ENCODE data around the gene CCDC124.

Gene CCDC124

DNA sequence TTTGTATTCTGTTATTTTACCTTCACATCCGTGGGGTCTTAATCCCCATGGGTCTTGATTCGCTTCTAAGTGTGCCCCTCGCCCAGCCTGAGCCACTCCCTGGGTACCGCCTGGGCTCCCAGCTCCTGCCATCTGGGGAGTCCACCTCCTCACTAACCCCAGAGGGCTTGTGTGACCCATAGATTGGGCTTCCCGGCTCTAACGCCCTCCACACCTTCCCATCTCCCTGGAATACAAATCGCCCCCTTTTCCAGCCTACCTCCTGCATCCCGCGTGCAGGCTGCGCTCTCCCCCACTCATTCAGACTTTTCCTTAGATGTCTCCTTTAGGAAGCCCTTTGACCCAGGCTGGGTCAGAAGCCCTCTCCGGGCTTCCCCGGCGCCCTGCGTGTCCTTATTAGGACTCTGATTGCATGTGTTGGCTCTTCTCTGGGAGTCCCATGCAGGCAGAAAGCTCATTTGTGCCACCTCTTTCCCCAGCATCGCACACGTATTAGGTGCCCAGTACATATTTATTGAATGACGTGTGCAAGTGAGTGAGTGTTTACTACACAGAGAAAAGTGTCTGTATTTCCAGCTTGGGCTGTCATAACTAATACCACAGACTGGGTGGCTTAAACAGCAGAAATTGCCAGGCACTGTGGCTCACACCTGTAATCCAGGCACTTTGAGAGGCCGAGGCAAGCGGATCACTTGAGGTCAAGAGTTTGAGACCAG, 757 bp downstream of the CCDC124 start:
- no peak for DNase-seq (ENCODE audit: low read depth in 2 of 2)

DNA sequence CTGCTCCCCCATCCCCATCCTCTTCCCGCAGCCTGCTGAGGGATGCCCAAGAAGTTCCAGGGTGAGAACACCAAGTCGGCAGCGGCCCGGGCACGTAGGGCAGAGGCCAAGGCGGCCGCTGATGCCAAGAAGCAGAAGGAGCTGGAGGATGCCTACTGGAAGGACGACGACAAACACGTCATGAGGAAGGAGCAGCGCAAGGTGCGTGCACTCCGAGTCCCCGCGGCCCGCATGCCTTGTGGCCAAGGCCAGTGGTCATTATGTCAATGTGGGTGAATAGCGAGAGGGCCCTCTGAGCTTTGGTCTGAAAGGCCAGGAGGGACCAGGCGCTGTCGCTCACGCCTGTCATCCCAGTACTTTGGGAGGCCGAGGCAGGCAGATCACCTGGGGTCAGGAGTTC, 3.6 kb downstream of the CCDC124 start:
- no peak for DNase-seq (ENCODE audit: low read depth in 2 of 2)

DNA sequence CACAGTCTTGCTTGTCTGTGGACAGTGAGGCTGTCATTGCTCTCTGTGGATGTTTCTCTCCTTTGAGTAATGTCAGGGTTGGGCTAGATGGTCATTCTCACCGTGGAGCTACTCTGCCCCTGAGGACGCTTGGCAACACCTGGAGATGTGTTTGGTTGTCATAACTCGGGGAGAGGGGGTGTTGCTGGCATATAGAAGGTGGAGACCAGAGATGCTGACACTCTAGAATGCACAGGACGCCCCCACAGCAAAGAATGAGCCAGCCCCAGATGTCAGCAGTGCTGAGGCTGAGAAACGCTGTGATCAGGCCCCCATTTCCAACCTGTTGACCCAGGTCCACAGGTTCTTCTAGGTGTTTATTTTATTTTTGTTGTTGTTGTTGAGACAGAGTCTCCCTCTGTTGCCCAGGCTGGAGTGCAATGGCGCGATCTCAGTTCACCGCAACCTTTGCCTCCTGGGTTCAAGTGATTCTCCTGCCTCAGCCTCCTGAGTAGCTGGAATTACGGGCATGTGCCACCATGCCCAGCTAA, 4.6 kb downstream of the CCDC124 start:
- DNase-seq (ENCODE audit: low read depth in 2 of 2): no peak

GRCh38 chr19:17938092-17938845, 5.5 kb downstream of the CCDC124 start:
- peak; percentile 72 to 80 for DNase-seq (ENCODE audit: low read depth in 2 of 2)

GRCh38 chr19:17942181-17942580, 9.4 kb downstream of the CCDC124 start:
- DNase-seq (ENCODE audit: low read depth in 2 of 2): no peak

GRCh38 chr19:17942582-17943273, 9.9 kb downstream of the CCDC124 start:
- no peak for DNase-seq (ENCODE audit: low read depth in 2 of 2)

- DNase-seq (ENCODE audit: low read depth in 2 of 2): no peak
Measured at GRCh38 chr19:17943274-17944221, 10.7 kb downstream of the CCDC124 start.

- no peak for DNase-seq (ENCODE audit: low read depth in 2 of 2)
Measured at GRCh38 chr19:17944301-17944700, 11.5 kb downstream of the CCDC124 start.

GRCh38 chr19:17946965-17947784, 14.4 kb downstream of the CCDC124 start:
- no peak for DNase-seq (ENCODE audit: low read depth in 2 of 2)

DNA sequence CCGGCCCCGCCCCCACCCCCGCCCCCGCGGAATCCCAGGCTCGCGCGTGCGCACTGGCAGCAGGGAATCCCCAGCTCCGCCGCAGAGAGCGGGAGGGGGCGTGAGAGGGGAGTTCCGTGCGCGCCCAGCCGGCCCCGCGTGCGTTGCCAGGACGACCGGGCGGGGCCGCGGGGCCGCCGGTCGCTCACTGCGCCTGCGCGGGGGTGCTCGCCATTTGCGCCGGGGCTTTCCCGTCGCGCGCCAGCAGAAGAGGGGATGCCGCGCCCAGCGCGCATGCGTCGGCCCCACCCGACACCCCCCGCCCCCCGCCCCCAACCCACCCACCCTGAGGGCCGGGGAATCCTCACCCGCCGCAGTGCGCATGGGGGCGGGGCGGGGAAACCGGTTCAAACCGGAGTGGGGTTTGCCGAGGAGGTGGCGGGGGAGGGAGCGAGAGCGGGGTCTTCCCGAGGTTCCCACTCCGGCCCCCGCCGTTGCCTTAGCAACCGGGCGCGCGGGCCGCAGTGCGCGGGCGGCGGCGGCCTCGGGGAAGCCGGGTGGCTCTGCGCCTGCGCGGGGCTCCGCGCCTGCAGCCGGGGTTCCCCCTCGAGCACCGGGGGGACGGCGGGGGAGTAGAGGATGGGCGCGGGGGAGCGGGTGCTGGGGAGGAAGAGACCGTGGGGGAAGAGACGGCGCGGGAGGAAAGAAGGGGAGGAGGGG, 15.1 kb downstream of the CCDC124 start:
- DNase-seq (ENCODE audit: low read depth in 2 of 2): peak; percentile 90 to 92

- DNase-seq (ENCODE audit: low read depth in 2 of 2): no peak
Measured at GRCh38 chr19:17948514-17948900, 15.7 kb downstream of the CCDC124 start.

DNA sequence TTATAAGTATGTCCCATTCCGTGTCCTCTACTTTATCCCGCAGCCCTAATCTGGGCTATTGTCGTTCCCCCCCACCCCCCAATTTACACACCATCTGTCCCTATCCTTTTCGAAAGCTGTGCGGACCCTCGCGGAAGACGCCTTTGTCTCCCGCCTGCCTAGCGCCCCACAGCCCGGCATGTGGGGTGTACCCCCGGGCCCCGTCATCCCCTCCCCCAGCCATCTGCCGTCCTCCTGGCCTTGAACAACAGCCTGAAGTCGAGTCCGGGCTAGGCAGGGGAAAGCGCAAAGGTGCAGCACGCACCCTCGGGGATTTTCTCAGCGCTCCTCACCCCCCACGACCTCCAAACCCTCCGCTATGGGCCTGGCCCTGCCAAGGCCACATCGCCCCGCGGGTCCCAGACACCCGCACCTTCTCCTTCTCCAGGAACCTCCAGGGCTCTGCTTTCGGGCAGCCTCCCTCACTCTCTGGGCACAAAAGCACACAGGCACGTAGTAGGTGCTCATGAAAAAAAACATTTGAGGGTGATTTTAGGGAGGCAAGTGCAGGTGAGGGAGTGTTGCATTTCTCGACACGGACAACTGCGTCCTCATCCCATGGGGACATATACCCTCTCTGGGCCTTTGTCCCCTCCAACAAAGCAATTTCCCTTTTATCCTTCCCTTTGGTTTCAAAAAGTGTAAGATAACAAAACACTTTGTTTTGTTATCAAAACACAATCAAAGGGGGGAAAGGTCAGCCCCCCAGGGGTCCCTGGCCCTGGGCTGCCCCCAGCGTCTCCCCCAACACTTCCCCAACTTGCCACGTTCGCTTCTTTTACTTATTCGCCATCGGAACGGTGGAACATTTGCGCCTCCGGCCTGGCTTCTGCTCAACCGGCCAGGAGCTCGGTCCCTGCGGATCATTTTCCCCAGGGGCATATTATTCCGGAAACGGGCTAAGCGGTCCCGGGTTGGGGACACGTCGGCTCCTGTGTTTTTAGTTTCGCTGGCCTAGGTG, 16.4 kb downstream of the CCDC124 start:
- DNase-seq (ENCODE audit: low read depth in 2 of 2): no peak

DNA sequence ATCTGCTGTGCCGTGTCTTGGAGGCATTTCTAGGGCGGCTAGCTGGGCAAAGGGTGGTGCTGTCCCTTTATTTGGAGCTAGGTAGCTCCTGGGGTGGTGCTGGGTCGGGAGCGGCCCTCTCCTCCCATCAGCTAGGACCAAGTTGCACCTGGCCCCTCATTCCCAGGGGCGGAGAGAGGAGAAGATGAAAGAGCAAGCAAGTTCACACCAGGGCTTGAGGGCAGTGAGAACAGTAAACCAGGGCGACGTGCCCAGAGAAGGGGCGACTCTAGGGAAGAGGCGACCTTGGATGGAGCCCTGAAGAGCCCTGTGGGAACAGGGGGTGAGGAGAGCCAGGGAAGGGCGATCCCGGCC, 17.1 kb downstream of the CCDC124 start:
- no peak for DNase-seq (ENCODE audit: low read depth in 2 of 2)

- DNase-seq (ENCODE audit: low read depth in 2 of 2): no peak
Measured at GRCh38 chr19:17950310-17951156, 17.7 kb downstream of the CCDC124 start.

- no peak for DNase-seq (ENCODE audit: low read depth in 2 of 2)
Measured at GRCh38 chr19:17951157-17951989, 18.6 kb downstream of the CCDC124 start.

DNA sequence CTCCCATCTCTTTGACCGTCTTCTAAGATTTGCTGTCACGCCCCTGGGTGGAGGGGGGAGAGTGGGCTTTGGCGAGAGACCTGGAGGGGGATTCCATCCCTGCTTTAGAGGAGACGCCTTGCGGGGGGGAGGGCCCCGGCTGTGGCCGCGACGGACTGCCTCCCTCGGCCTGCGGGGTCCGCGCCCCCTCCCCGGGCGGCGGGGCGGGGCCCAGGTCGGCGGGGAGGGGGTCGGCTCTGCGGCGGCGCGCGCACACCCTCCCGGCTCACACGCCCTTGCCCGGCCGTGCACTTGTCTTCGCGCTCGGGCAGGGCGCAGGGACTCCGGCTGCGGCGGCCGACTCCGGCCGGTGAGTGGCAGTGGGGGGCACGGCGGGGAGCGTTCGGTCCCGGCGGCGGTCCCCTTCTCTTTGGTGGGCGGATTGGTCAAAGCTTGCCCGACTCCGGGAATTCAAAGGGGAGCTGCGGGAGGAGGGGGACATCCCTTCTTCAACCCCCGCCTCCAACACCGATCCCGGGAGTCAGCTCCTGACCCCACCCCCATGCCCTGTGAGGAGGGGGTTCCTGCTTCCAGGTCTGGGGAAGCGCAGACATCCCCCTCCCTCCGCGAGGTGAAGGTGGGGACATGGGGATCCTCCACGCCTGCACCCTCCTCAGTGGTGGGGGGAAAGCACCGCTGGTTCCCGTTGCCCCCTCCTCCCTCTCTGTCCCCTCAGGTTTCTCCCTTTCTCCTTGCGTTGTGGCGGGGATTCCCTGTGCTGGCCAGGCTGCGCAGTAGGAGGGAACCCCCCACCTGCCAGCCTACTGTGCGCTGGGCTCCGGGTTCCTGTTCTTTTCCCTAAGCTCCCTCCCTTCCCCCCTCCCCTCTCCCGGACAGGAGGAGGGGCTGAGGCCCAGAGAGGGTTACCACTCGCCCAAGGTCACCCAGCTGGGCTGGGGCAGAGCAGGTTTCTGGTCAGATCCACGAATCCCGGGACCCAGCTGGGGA, 19.5 kb downstream of the CCDC124 start:
- DNase-seq (ENCODE audit: low read depth in 2 of 2): no peak
